Stimulated activated CD4-positive, alpha-beta T cell treated with anti-CD3 and anti-CD28 coated beads, TNF-alpha, amount 100 ng/mL, for 1 hour (primary cell): ENCODE results near the gene RBM33.

Source experiments
- DNase-seq, 3 donors: peaks; one replicate each; pipeline ENCODE4 v3.0.0-alpha.2; 2020; ENCODE audit warnings: low read depth in 3 of 3, low spot score in 1 of 3

The RBM33 gene

GRCh38 chr7:155717010-155717744, 72.7 kb downstream of the RBM33 start:
- no peak for DNase-seq

DNA sequence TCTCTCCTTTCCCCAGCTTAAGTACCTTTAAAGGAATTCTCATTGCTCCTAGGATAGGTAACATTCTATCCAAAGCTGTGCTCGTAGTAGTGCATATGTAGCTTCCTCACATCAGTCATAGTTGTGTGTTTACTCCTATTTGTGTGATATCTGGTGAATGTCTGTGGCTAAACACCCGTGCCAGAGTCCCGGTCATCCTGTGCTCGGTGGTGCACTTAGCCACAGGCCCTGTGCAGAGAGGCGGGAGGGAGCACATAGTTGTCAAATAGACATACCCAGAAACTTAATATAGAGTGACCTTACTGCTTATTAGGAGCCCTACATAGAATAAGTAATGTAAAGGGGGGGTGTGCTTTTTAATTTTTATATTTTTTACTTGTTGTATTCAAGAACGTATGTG, 76.6 kb downstream of the RBM33 start:
- DNase-seq, result no peak

DNA sequence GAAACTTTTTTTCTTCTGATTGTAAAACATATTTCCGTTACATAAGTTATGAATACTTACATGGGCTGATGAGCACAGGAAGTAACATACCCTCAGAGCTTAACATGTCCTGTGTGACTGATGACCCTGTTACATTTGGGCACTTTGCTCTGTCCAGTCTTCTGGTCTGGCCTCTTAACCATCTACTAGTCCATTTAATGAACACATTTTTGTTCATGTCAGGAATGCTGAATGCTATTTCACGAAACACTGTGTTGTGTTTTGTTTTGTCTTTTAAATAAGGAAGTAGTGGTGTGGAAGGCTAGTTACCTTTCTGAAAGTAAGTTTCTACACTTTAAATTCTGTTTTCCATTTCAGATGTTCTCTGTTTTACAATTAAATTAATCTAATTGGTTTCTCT, 77.7 kb downstream of the RBM33 start:
- no peak for DNase-seq

GRCh38 chr7:155722936-155723335, 78.5 kb downstream of the RBM33 start:
- DNase-seq, result no peak

DNA sequence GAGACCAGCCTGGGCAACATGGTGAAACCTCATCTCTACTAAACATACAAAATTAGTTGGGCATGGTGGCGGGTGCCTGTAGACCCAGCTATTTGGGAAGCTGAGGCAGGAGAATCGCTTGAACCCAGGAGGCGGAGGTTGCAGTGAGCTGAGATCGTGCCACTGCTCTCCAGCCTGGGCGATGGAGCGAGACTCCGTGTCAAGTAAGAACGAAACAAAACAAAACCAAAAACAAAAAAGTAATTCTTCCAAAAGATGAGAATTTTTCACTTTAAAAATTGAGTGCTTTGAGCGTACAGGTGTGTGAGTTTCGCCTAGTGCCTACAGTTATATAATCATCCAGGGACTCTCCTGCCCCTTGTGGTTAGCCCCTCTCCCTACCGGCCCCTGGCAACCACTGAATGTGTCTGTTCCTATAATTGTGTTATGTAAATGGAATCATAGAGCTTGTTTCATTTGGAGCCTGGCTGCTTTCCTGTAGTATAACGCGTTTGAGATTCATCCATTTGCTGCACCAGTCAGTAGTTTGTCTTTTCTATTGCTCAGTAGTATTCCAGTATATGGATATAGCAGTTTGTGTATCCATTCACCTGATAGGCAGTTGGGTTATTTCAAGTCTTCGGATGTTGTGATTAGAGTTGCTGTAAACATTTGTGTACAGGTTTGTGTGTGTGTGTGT, 80.0 kb downstream of the RBM33 start:
- DNase-seq, result no peak

DNA sequence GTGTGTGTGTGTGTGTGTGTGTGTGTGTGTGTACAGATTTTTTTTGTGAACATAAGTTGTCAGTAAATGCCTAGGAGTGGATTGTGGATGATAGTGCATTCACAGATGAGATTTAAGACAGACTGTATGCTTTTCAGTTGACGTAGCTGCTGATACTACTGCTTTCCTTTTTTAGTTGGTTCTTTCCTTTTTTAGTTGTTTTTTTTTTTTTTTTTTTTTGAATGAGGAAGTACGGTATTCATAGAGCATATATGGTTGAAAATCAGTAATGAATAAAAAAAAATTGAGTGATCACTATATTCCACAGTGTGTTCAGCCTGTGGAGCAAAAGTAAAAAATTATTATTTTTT, 80.5 kb downstream of the RBM33 start:
- DNase-seq, result no peak

GRCh38 chr7:155727616-155728015, 83.2 kb downstream of the RBM33 start:
- no peak for DNase-seq

- no peak for DNase-seq
Measured at GRCh38 chr7:155728116-155728515, 83.7 kb downstream of the RBM33 start.

DNA sequence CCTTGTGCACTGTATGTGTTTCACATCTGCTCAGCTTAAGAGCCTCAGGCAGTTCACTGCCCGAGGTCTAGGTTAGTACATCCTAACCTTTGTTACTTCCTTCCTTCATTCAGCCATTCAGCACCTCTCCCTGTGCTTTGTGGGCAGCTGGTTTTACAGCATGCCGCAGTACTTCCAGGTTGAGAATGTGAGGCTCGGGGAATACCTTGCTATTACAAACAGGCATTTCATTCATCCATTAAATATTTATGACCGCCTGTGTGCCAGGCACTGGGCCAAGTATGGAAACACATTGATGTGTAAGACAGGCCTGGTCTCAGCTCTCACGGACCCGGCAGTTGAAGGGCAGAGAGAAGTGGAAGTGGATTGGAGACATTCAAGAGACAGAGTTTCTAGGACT, 85.4 kb downstream of the RBM33 start:
- DNase-seq, result no peak

DNA sequence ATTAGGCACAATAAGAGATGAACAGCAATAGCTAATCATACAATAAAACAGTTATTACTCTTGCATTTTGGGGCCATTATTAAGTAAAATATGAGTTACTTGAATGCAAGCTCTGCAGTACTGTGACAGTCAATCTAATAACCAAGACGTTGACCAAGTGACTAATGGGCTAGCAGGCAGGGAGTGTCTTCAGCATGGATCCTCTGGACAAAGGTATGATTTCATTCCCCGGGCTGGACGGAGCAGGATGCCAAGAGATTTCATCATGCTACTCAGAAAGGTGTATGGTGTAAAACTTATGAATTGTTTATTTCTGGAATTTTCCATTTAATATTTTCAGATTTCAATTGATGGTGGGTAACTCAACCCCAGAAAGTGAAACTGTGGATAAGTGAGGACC, 86.9 kb downstream of the RBM33 start:
- no peak for DNase-seq

GRCh38 chr7:155731871-155732270, 87.4 kb downstream of the RBM33 start:
- no peak for DNase-seq

GRCh38 chr7:155732286-155732685, 87.8 kb downstream of the RBM33 start:
- DNase-seq, result no peak

DNA sequence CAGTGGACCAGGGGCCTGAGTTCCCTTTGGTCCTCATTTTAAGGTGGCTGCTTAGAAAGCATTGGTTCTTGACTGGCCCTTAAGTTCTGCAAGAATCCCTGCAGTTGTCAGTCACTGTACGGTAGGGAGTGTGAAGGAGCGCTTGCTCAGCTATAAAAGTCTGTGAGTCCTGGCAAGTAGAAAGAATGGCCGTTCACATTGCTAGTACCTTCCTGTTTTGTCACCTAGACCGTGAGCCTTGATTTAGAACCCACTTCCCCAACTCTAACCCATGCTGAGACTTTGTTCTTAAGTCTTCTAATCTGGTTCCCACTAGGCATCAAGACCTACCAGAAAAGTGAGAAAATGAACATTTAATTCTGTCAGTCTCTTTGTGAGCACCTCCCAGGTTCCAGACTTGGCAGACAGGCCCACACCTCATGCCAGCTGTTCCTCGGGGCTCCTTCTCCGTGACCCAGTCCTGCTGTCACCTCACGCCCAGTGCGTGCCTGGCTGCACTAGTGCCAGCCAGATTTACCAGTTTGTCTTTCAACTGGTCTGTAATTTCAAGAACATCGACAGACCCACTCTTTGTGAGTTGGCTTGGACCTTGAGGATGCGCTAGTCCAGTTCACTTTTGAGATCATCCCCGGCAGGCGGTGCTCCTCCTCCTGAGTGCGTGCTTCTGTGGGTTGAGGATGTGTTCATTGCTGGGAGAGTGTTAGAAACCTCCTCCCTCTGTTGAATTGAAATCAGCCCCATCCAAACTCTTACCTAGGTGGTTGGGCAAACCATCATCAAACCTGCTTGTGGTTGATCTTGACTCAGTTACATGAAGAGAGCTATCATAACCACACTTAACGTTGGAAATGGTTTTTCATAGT, 89.4 kb downstream of the RBM33 start:
- DNase-seq, result no peak

DNA sequence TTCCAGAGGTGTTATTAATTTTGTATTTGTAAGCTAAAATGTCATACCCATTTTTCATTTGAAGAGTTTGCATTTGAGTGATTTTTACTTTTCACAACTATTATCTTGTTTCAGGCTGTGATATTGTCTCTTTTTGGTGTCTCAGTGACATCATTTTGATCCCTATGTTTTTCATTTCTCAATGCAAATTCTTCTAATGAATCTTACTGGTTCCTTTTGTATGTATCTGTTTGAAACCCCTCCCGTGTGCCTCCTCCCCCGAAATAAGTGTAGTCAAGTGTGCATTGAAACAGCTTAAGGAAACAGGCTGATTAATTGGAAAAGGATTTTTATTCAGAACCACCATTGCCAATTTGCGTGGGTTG, 90.0 kb downstream of the RBM33 start:
- no peak for DNase-seq

DNA sequence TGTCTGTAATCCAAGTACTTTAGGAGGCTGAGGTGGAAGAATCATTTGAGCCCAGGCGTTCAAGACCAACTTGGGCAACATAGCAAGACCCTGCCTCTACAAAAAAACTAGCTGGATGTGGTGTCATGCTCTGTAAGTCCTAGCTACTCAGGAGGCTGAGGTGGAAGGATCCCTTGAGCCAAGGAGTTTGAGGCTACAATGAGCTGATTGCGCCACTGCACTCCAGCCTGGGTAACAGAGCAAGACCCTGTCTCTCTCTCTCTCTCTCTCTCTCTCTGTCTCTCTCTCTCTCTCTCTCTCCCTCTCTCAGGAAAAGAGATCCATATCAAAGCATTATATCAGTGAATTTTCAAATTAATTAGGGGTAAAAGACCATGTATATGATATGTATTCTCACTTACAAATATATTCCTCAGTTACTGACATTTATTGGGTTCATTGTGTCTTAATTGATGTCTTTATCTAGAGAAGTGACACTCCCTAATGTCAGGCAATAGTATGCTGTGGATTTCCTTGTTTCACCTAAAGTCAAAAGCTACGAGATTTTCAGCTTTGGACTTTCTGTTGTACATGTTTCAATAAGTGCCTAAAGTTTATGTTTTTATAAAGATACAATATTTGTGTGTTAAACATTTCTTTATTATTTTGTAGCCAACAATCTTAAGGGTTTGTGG, 91.1 kb downstream of the RBM33 start:
- DNase-seq, result no peak

DNA sequence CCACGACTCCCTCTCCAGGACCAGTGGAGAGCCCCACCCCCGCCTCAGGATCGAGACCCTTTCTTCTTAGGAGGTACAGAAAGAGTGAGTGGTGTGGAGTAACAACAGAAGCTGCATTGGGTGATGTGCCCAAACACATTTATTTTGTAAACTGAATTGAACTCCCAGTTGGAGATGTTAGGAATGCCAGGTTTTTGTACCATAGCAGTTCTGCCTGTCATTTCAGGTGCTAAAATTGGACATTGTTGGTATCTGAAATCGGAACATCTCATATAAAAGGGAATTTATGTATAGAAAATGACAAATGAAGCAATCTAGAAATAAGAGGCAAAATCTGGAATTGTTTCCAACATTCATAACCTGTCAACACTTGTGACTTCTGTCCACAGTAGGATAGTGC, 93.1 kb downstream of the RBM33 start:
- no peak for DNase-seq

- DNase-seq, result no peak
Measured at GRCh38 chr7:155738104-155738503, 93.6 kb downstream of the RBM33 start.

- DNase-seq, result peak in 2 of 3 donors; percentile 34 to 57
Measured at GRCh38 chr7:155738652-155739537, 94.4 kb downstream of the RBM33 start.

GRCh38 chr7:155739538-155740143, 95.2 kb downstream of the RBM33 start:
- no peak for DNase-seq

- no peak for DNase-seq
Measured at GRCh38 chr7:155741082-155741481, 96.6 kb downstream of the RBM33 start.
